A549 (cell line): ENCODE measurements around the gene SRR. TPM values are rescaled to one million over a fixed set of nuclear protein-coding genes. Genes with fewer than 3 reads are reported as not detected.

Experiments used
- ATAC-seq, 2 experiments: fragments of 200-7000 bp in 1 of 2; fragments of >200 bp in 1 of 2; cut with Nextera tagmentation in 1 of 2; cut with Tn5 transposase in 1 of 2; 3 replicates each; pipeline versions ENCODE4 v1.8.0 to v1.9.1; 2018 to 2020; ENCODE audit warnings: mild to moderate bottlenecking in 1 of 2, moderate library complexity in 1 of 2
- CTCF ChIA-PET: fragments of 300-600 bp; sonication (Branson Sonifier 250); formaldehyde crosslinking; extraction: SDS; loops from one replicate; lab custom pipeline; 2021; ENCODE audit warnings: antibody characterized with exemption, inconsistent platforms; lab: Yijun Ruan, JAX
- POLR2A ChIA-PET: fragments of 350-600 bp; formaldehyde crosslinking; extraction: SDS; loops from one replicate; lab custom pipeline; 2021; ENCODE audit warnings: antibody characterized with exemption, inconsistent platforms; lab: Yijun Ruan, JAX
- DNase-seq, 2 experiments: peaks; one replicate each; pipeline versions ENCODE4 v3.0.0 to v3.0.0-alpha.2; 2011 to 2016; ENCODE audit warnings: low read depth in 1 of 2, low spot score in 1 of 2
- FAIRE-seq: peaks from 2 replicates; lab custom pipeline; 2011; peaks lifted over from hg19 to GRCh38; lab: Jason Lieb, UNC
- H3K27ac ChIP-seq, 2 experiments: fragments of >200 bp; sonication (Bioruptor Twin); formaldehyde crosslinking; 3 replicates each; pipeline ENCODE4 v1.5.1; 2016 to 2017
- H3K4me1 ChIP-seq: fragments of >200 bp; sonication (Bioruptor Twin); formaldehyde crosslinking; 3 replicates; pipeline ENCODE4 v1.6.1; 2016
- H3K4me2 ChIP-seq: fragments of >200 bp; sonication (Bioruptor Twin); formaldehyde crosslinking; 3 replicates; pipeline ENCODE4 v1.6.1; 2016
- H3K4me3 ChIP-seq: fragments of >200 bp; sonication (Bioruptor Twin); formaldehyde crosslinking; 3 replicates; pipeline ENCODE4 v1.5.1; 2016
- H3K9me3 ChIP-seq: fragments of >200 bp; sonication (Bioruptor Twin); formaldehyde crosslinking; 3 replicates; pipeline ENCODE4 v1.6.1; 2016
- ATOH8 ChIP-seq: fragments of 250-450 bp; sonication (Bioruptor Pico); IDR thresholded peaks from 2 replicates; pipeline ENCODE4 v1.5.0; 2020; ENCODE audit warnings: low read depth, mild to moderate bottlenecking, moderate library complexity
- CBX2 ChIP-seq: fragments of 200-600 bp; sonication (generic); IDR thresholded peaks from 2 replicates; pipeline ENCODE4 v1.6.1; 2016; ENCODE audit warnings: low read depth, mild to moderate bottlenecking, borderline replicate concordance
- EHF ChIP-seq: fragments of 250-450 bp; sonication (Bioruptor Pico); IDR thresholded peaks from 2 replicates; pipeline ENCODE4 v1.5.0; 2020; ENCODE audit warnings: mild to moderate bottlenecking
- EHMT2 ChIP-seq: fragments of 200-600 bp; sonication (generic); IDR thresholded peaks from 2 replicates; pipeline ENCODE4 v1.6.1; 2016; ENCODE audit warnings: antibody characterized with exemption, low read depth, mild to moderate bottlenecking, moderate library complexity
- FOSL2 ChIP-seq, 2 experiments: fragments of 450-650 bp in 1 of 2; fragments of >200 bp in 1 of 2; sonication (Bioruptor Twin) in 1 of 2; formaldehyde crosslinking; IDR thresholded peaks; 2 replicates each; pipeline versions ENCODE4 v1.5.0 to v1.6.1; 2016 to 2020; ENCODE audit warnings: mild to moderate bottlenecking in 1 of 2, moderate library complexity in 1 of 2
- HDAC2 ChIP-seq: fragments of 200-600 bp; sonication (generic); IDR thresholded peaks from 2 replicates; pipeline ENCODE4 v1.6.1; 2016
- HEYL ChIP-seq: fragments of 250-450 bp; sonication (Bioruptor Pico); IDR thresholded peaks from 2 replicates; pipeline ENCODE4 v1.8.0; 2021; ENCODE audit warnings: mild to moderate bottlenecking, moderate library complexity
- HOXA7 ChIP-seq: fragments of 250-450 bp; sonication (Bioruptor Pico); IDR thresholded peaks from 2 replicates; pipeline ENCODE4 v1.5.0; 2020; ENCODE audit warnings: mild to moderate bottlenecking, moderate library complexity
- HOXB5 ChIP-seq: fragments of 250-450 bp; sonication (Bioruptor Pico); IDR thresholded peaks from 2 replicates; pipeline ENCODE4 v1.5.0; 2020; ENCODE audit warnings: mild to moderate bottlenecking, moderate library complexity
- KDM1A ChIP-seq: fragments of 200-600 bp; sonication (generic); IDR thresholded peaks from 2 replicates; pipeline ENCODE4 v1.6.1; 2016; ENCODE audit warnings: low read depth, mild to moderate bottlenecking
- KDM5A ChIP-seq: fragments of 200-600 bp; sonication (generic); IDR thresholded peaks from 2 replicates; pipeline ENCODE4 v1.6.1; 2016; ENCODE audit warnings: antibody characterized with exemption, mild to moderate bottlenecking
- NFE2L2 ChIP-seq: fragments of 150-350 bp; conservative IDR thresholded peaks from 2 replicates; pipeline ENCODE4 v1.6.1; 2014; ENCODE audit warnings: low read length
- NR3C1 ChIP-seq: fragments of >200 bp; sonication (Bioruptor Twin); formaldehyde crosslinking; IDR thresholded peaks from 3 replicates; pipeline ENCODE4 v1.6.1; 2017
- PHF8 ChIP-seq: fragments of 200-600 bp; sonication (generic); IDR thresholded peaks from 2 replicates; pipeline ENCODE4 v1.6.1; 2016; ENCODE audit warnings: low read depth, mild to moderate bottlenecking, antibody characterized with exemption, moderate library complexity, borderline replicate concordance
- POLR2A ChIP-seq: IDR thresholded peaks from 2 replicates; pipeline ENCODE4 v1.6.1; 2012; ENCODE audit warnings: mild to moderate bottlenecking, low read length
- POLR2AphosphoS2 ChIP-seq: conservative IDR thresholded peaks from 2 replicates; pipeline ENCODE4 v1.6.1; 2012; ENCODE audit warnings: low read length, improper control_type of control experiment, inconsistent platforms
- RAD21 ChIP-seq, 2 experiments: fragments of >200 bp in 1 of 2; sonication (Bioruptor Twin) in 1 of 2; formaldehyde crosslinking in 1 of 2; IDR thresholded peaks in 1 of 2; conservative IDR thresholded peaks in 1 of 2; 2 replicates in 1 of 2; 3 replicates in 1 of 2; pipeline ENCODE4 v1.6.1; 2012 to 2018; ENCODE audit warnings: inconsistent platforms in 1 of 2
- RFX5 ChIP-seq: fragments of 450-650 bp; IDR thresholded peaks from 2 replicates; pipeline ENCODE4 v1.7.1; 2014; ENCODE audit warnings: antibody characterized with exemption, mild to moderate bottlenecking, moderate library complexity
- SMC3 ChIP-seq: fragments of >200 bp; sonication (Bioruptor Twin); formaldehyde crosslinking; IDR thresholded peaks from 3 replicates; pipeline ENCODE4 v1.6.1; 2018; ENCODE audit warnings: inconsistent platforms
- SREBF2 ChIP-seq: fragments of 450-650 bp; IDR thresholded peaks from 2 replicates; pipeline ENCODE4 v1.6.1; 2014; ENCODE audit warnings: mild to moderate bottlenecking, moderate library complexity
- ZFP36 ChIP-seq: fragments of 450-650 bp; IDR thresholded peaks from 2 replicates; pipeline ENCODE4 v1.6.1; 2014; ENCODE audit warnings: borderline replicate concordance; ENCODE audit not compliant: partially characterized antibody
- ZSCAN20 ChIP-seq: fragments of 250-450 bp; sonication (Bioruptor Pico); IDR thresholded peaks from 2 replicates; pipeline ENCODE4 v1.8.0; 2022; ENCODE audit warnings: mild to moderate bottlenecking, moderate library complexity
- WGBS: methylation state at CpG from one replicate; pipeline ENCODE4 v1.1.6; 2017; ENCODE audit errors: missing lambda C conversion rate; 5-methylcytosine and 5-hydroxymethylcytosine counted together
- polyA plus RNA-seq, 4 experiments: library from polyadenylated mRNA; depleted of rRNA in 3 of 4; stranded (reverse); fragments of >200 nt; fragmentation: RNase III in 1 of 4; extraction: RNeasy Plus Mini Kit Qiagen cat#74134 plus additional on column Dnase treatment in 1 of 4; gene quantifications; 2 replicates in 3 of 4; 3 replicates in 1 of 4; pipeline ENCODE4 v1.2.3, GENCODE V29; 2011 to 2017
- small RNA-seq, 6 experiments: library from RNA; depleted of rRNA; stranded (forward); fragments of <200 nt; gene quantifications; one replicate each; pipeline ENCODE3, GENCODE V24; 2012
- TF ChIP-seq, protein P1 (sequence below): IDR thresholded peaks from 2 replicates; pipeline ENCODE4 v1.6.1; 2012; ENCODE audit warnings: low read depth, borderline replicate concordance

Gene SRR
- polyA plus RNA-seq, 2 of the 4 experiments (the other 2 are of a cell fraction): 13.2 to 16.7 TPM

DNA sequence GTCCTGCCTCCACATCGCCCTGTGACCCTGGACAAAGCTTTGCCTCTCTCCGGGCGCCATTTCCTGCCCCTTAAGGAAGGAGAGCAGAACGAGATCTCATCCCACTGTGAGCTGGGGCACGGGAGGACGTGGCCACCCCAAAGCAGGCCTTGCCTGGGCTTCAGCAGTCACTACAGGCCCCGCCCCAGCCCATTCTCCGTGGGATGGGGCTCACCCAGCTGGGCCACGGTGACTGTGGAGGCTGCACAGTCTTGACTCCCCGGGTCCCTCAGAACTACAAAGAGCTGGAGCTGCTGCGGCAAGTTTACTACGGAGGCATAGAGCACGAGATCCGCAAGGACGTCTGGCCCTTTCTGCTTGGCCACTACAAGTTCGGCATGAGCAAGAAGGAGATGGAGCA, 68.9 kb downstream of the SRR start:
- FAIRE-seq (no peak), DNase-seq (no peak), ATAC-seq (no peak)
- POLR2A ChIA-PET: no interaction called here
- CTCF ChIA-PET: interaction anchor here (1.8 to 24.9 kb wide), 5 partner anchors 8 to 38 kb away, joined by 6 to 1099 read pairs (median 216); partner anchors contain the start of gene MNT
- Histone ChIP-seq H3K27ac (no peak overlapping the region), H3K9me3 (no peaks in the 10 kb centered on the region), H3K4me3 (no peak overlapping the region), H3K4me2 (no peak overlapping the region), H3K4me1 (no peaks in the 10 kb centered on the region)
- TF ChIP-seq HOXA7 (no peak), ZSCAN20 (CRISPR knock-in tag) (no peak), HOXB5 (CRISPR knock-in tag) (no peak), POLR2A (no peak), EHMT2 (no peak), SMC3 (no peak), RAD21 (conservative IDR thresholded peaks at IDR 0.05 in 1 of 2, IDR thresholded peaks at IDR 0.05 in 1 of 2) (no peak), HEYL (CRISPR knock-in tag) (no peak), NFE2L2 (no peak)
- WGBS: 95% methylated on average over 16 of the region's 16 CpGs

GRCh38 chr17:2373179-2373578, 69.4 kb downstream of the SRR start:
- no peak for DNase-seq
- no peak overlapping the region for H3K4me3 ChIP-seq
- ATAC-seq: no peak
- no peaks in the 10 kb centered on the region for H3K9me3 ChIP-seq
- FAIRE-seq: no peak
- ChIA-PET POLR2A (no interaction called here), CTCF (interaction anchor here (0.7 to 24.9 kb wide), 6 partner anchors 9 to 439 kb away, joined by 6 to 1099 read pairs (median 132); partner anchors contain the start of gene MNT)
- H3K4me1 ChIP-seq: no peaks in the 10 kb centered on the region
- 95% methylated on average over 8 of the region's 18 CpGs for WGBS
- no peak overlapping the region for H3K27ac ChIP-seq
- no peak overlapping the region for H3K4me2 ChIP-seq
- TF ChIP-seq NR3C1 (no peak), HOXB5 (CRISPR knock-in tag) (no peak), FOSL2 (IDR thresholded peaks at IDR 0.05) (no peak), FOSL2 (CRISPR knock-in tag; IDR thresholded peaks at IDR 0.05) (no peak), EHMT2 (no peak), RAD21 (conservative IDR thresholded peaks at IDR 0.05 in 1 of 2, IDR thresholded peaks at IDR 0.05 in 1 of 2) (no peak), RFX5 (no peak), POLR2AphosphoS2 (no peak), CBX2 (no peak), EHF (CRISPR knock-in tag) (no peak), PHF8 (no peak), KDM5A (no peak), SREBF2 (no peak), ZFP36 (no peak), KDM1A (no peak), HOXA7 (no peak), HDAC2 (no peak), ATOH8 (CRISPR knock-in tag) (no peak)
- TF ChIP-seq, protein P1, sequence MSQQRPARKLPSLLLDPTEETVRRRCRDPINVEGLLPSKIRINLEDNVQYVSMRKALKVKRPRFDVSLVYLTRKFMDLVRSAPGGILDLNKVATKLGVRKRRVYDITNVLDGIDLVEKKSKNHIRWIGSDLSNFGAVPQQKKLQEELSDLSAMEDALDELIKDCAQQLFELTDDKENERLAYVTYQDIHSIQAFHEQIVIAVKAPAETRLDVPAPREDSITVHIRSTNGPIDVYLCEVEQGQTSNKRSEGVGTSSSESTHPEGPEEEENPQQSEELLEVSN: no peak

Small RNAs within 50 kb of the gene (small RNA-seq; reads per million reads assigned to genes)
- gene AC006435.3: 0 reads per million in 6 experiments
- gene SNORD91A: 33.7 to 603 (median 158) reads per million in 6 experiments
- gene SNORD91B: 0 to 22.3 (median 5.7) reads per million in 6 experiments

Other genes with a start within 250 kb of the SRR start
- 0.13 and 0.28 TPM in 2 replicates for gene HIC1, start 248.8 kb upstream of the SRR start, polyA plus RNA-seq (2011; rRNA removed)
- 0.70 to 1.5 TPM (median 1.3 TPM) in 3 replicates for gene HIC1, start 248.8 kb upstream of the SRR start, polyA plus RNA-seq (2017; fragmentation: RNase III; extraction: RNeasy Plus Mini Kit Qiagen cat#74134 plus additional on column Dnase treatment)
- 4.7 and 13.1 TPM in 2 replicates for gene SMG6, start 165 bp upstream of the SRR start, polyA plus RNA-seq (2011; rRNA removed)
- gene SMG6, start 165 bp upstream of the SRR start, polyA plus RNA-seq (2017; fragmentation: RNase III; extraction: RNeasy Plus Mini Kit Qiagen cat#74134 plus additional on column Dnase treatment): 17.0 to 17.9 TPM (median 17.2 TPM) in 3 replicates
- 38.3 and 45.7 TPM in 2 replicates for gene TSR1, start 32.5 kb downstream of the SRR start, polyA plus RNA-seq (2011; rRNA removed)
- 84.1 to 93.0 TPM (median 87.8 TPM) in 3 replicates for gene TSR1, start 32.5 kb downstream of the SRR start, polyA plus RNA-seq (2017; fragmentation: RNase III; extraction: RNeasy Plus Mini Kit Qiagen cat#74134 plus additional on column Dnase treatment)
- gene SGSM2, start 33.6 kb downstream of the SRR start, polyA plus RNA-seq (2011; rRNA removed): 24.9 and 37.0 TPM in 2 replicates
- 45.3 to 55.3 TPM (median 53.3 TPM) in 3 replicates for gene SGSM2, start 33.6 kb downstream of the SRR start, polyA plus RNA-seq (2017; fragmentation: RNase III; extraction: RNeasy Plus Mini Kit Qiagen cat#74134 plus additional on column Dnase treatment)
- gene MNT, start 97.1 kb downstream of the SRR start, polyA plus RNA-seq (2011; rRNA removed): 4.5 and 5.7 TPM in 2 replicates
- gene MNT, start 97.1 kb downstream of the SRR start, polyA plus RNA-seq (2017; fragmentation: RNase III; extraction: RNeasy Plus Mini Kit Qiagen cat#74134 plus additional on column Dnase treatment): 22.7 to 30.8 TPM (median 25.9 TPM) in 3 replicates
- gene METTL16, start 207.9 kb downstream of the SRR start, polyA plus RNA-seq (2011; rRNA removed): 58.0 and 58.4 TPM in 2 replicates
- gene METTL16, start 207.9 kb downstream of the SRR start, polyA plus RNA-seq (2017; fragmentation: RNase III; extraction: RNeasy Plus Mini Kit Qiagen cat#74134 plus additional on column Dnase treatment): 26.4 to 28.3 TPM (median 26.5 TPM) in 3 replicates